PFSK-1 (cell line): ENCODE results near the gene EEFSEC.

Experiments
- POLR2AphosphoS5 ChIP-seq: IDR thresholded peaks from 2 replicates; pipeline ENCODE4 v1.6.1; 2012; ENCODE audit warnings: low read depth, mild to moderate bottlenecking, control low read depth, low read length, moderate library complexity
- TAF1 ChIP-seq: IDR thresholded peaks from 2 replicates; pipeline ENCODE4 v1.6.1; 2012; ENCODE audit warnings: low read length, control low read depth, borderline replicate concordance; ENCODE audit not compliant: insufficient read depth
- TF ChIP-seq, protein P1 (sequence below), 2 experiments: IDR thresholded peaks; 2 replicates each; pipeline versions ENCODE4 v1.6.1 to v1.8.0; 2011 to 2012; ENCODE audit warnings: low read depth in 2 of 2, low read length in 2 of 2, control low read depth in 1 of 2, inconsistent platforms in 1 of 2, mild to moderate bottlenecking in 1 of 2, moderate library complexity in 1 of 2; ENCODE audit not compliant: insufficient read depth in 1 of 2

DNA sequence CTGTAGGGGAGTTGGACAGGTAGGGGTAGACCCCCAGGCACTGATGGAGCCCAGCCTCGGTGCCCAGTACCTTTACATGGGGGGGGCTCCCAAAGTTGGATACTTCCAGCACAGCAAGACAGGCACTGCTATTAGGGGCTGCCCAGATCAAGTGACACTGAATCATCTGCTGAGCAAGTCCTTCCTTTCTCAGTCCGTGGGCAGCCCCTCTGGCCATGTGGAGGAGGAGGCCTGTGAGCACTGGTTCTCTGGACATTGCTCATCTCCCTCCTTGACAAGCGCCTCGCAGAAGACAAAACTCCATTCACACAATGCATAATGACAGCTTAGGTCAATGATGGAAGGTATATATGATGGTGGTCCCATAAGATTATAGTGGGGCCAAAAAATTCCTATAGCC lies 35.7 kb downstream of the EEFSEC start:
- TF ChIP-seq TAF1, result no peak
- TF ChIP-seq POLR2AphosphoS5, result no peak
- TF ChIP-seq, protein P1, sequence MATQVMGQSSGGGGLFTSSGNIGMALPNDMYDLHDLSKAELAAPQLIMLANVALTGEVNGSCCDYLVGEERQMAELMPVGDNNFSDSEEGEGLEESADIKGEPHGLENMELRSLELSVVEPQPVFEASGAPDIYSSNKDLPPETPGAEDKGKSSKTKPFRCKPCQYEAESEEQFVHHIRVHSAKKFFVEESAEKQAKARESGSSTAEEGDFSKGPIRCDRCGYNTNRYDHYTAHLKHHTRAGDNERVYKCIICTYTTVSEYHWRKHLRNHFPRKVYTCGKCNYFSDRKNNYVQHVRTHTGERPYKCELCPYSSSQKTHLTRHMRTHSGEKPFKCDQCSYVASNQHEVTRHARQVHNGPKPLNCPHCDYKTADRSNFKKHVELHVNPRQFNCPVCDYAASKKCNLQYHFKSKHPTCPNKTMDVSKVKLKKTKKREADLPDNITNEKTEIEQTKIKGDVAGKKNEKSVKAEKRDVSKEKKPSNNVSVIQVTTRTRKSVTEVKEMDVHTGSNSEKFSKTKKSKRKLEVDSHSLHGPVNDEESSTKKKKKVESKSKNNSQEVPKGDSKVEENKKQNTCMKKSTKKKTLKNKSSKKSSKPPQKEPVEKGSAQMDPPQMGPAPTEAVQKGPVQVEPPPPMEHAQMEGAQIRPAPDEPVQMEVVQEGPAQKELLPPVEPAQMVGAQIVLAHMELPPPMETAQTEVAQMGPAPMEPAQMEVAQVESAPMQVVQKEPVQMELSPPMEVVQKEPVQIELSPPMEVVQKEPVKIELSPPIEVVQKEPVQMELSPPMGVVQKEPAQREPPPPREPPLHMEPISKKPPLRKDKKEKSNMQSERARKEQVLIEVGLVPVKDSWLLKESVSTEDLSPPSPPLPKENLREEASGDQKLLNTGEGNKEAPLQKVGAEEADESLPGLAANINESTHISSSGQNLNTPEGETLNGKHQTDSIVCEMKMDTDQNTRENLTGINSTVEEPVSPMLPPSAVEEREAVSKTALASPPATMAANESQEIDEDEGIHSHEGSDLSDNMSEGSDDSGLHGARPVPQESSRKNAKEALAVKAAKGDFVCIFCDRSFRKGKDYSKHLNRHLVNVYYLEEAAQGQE (IDR thresholded peaks at IDR 0.05; ENCODE audit: insufficient read depth in 1 of 2, low read depth in 2 of 2, low read length in 2 of 2), result no peak
